Measurements from ENCODE around the gene TTYH3. TPM values are rescaled to one million over a fixed set of nuclear protein-coding genes. Genes with fewer than 3 reads are reported as not detected.

TTYH3 gene
- total and polyA plus RNA-seq, 2 of the 13 experiments (the other 11 are each of a cell fraction or from before 2014, with no cell fraction given): 26.3 to 50.0 TPM

DNA sequence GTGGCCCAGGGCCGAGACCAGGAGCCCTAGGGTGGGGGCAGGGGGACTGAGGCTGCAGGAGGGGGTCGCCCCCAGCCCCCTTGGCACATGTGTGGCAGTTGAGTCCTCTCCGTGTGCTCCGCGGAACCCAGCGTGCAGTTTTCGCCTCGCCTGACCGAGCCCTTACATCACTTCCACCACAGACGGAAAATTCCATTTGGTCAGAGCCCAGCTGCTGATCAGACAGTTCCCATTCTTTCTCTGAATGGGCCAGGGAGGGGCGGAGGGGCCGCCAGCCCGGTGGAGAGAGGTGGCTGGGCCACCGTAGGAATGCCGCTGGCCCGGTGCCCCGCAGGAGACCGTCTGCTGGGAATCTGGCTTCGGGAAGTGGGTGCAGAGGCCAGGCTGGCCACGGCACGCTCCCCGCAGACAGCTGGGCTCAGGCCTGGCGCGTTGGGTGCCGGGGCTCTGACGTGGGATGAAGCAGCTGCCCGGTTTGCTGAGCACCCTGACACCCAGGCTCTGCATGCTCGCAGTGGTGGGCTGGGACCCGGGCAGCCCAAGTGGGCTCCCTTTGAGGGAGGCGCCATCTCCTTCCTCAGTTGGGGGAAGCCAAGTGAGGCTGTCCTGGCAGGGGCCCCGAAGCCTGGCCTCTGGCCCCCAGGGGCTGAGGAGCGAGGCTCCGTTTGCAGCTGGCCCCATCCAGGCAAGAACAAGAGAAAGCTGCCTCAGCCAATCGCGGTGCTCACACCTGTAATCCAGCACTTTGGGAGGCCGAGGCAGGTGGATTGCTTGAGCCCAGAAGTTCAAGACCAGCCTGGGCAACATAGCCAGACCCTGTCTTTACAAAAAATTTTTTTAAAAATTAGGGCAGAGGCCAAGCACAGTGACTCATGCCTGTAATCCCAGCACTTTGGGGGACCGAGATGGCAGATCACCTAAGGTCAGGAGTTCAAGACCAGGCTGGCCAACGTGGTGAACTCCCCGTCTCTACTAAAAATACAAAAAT is 9.9 kb downstream of the TTYH3 start (continued):
- TF ChIP-seq, protein P1, sequence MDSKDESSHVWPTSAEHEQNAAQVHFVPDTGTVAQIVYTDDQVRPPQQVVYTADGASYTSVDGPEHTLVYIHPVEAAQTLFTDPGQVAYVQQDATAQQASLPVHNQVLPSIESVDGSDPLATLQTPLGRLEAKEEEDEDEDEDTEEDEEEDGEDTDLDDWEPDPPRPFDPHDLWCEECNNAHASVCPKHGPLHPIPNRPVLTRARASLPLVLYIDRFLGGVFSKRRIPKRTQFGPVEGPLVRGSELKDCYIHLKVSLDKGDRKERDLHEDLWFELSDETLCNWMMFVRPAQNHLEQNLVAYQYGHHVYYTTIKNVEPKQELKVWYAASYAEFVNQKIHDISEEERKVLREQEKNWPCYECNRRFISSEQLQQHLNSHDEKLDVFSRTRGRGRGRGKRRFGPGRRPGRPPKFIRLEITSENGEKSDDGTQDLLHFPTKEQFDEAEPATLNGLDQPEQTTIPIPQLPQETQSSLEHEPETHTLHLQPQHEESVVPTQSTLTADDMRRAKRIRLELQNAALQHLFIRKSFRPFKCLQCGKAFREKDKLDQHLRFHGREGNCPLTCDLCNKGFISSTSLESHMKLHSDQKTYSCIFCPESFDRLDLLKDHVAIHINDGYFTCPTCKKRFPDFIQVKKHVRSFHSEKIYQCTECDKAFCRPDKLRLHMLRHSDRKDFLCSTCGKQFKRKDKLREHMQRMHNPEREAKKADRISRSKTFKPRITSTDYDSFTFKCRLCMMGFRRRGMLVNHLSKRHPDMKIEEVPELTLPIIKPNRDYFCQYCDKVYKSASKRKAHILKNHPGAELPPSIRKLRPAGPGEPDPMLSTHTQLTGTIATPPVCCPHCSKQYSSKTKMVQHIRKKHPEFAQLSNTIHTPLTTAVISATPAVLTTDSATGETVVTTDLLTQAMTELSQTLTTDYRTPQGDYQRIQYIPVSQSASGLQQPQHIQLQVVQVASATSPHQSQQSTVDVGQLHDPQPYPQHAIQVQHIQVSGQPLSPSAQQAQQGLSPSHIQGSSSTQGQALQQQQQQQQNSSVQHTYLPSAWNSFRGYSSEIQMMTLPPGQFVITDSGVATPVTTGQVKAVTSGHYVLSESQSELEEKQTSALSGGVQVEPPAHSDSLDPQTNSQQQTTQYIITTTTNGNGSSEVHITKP (CRISPR knock-in tag; IDR thresholded peaks at IDR 0.05; ENCODE audit: low read depth): peak; percentile 47; the same call in 1 of the 2 replicates
- TF ChIP-seq TOPORS (CRISPR knock-in tag; IDR thresholded peaks at IDR 0.05): no peak
- TF ChIP-seq ZNF224 (CRISPR knock-in tag; IDR thresholded peaks at IDR 0.05): no peak
- TF ChIP-seq KMT2B (CRISPR knock-in tag; IDR thresholded peaks at IDR 0.05): no peak
- TF ChIP-seq ZNF317 (CRISPR knock-in tag; IDR thresholded peaks at IDR 0.05): 0 out of 2 replicates have a peak, but pooled peaks have one; percentile 51
- TF ChIP-seq, protein P2, sequence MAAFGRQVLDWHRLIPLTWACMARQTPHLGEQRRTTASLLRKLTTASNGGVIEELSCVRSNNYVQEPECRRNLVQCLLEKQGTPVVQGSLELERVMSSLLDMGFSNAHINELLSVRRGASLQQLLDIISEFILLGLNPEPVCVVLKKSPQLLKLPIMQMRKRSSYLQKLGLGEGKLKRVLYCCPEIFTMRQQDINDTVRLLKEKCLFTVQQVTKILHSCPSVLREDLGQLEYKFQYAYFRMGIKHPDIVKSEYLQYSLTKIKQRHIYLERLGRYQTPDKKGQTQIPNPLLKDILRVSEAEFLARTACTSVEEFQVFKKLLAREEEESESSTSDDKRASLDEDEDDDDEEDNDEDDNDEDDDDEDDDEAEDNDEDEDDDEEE (CRISPR knock-in tag; IDR thresholded peaks at IDR 0.05): no peak
- no peak for TF ChIP-seq RFX1 (IDR thresholded peaks at IDR 0.05)
- no peak for TF ChIP-seq TCF12 (IDR thresholded peaks at IDR 0.05)
- TF ChIP-seq TCF12 (CRISPR knock-in tag; IDR thresholded peaks at IDR 0.05): 0 out of 2 replicates have a peak, but pooled peaks have one; percentile 30
- TF ChIP-seq ZSCAN20 (CRISPR knock-in tag; IDR thresholded peaks at IDR 0.05; ENCODE audit: borderline replicate concordance): no peak
- no peak for TF ChIP-seq SP2 (CRISPR knock-in tag; IDR thresholded peaks at IDR 0.05)
- TF ChIP-seq RFX5 (IDR thresholded peaks at IDR 0.05; ENCODE audit: low read depth, low read length): no peak
- no peak for TF ChIP-seq GTF2F1 (IDR thresholded peaks at IDR 0.05; ENCODE audit: low read length)
- 0 out of 2 replicates have a peak, but pooled peaks have one; percentile 45 for TF ChIP-seq YEATS2 (CRISPR knock-in tag; IDR thresholded peaks at IDR 0.05; ENCODE audit: borderline replicate concordance)
- no peak for TF ChIP-seq ZBTB1 (CRISPR knock-in tag; IDR thresholded peaks at IDR 0.05; ENCODE audit: borderline replicate concordance)
- TF ChIP-seq, protein P3, sequence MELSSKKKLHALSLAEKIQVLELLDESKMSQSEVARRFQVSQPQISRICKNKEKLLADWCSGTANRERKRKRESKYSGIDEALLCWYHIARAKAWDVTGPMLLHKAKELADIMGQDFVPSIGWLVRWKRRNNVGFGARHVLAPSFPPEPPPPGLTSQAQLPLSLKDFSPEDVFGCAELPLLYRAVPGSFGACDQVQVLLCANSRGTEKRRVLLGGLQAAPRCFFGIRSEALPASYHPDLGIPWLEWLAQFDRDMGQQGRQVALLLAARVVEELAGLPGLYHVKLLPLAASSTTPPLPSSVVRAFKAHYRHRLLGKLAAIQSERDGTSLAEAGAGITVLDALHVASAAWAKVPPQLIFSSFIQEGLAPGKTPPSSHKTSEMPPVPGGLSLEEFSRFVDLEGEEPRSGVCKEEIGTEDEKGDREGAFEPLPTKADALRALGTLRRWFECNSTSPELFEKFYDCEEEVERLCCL (CRISPR knock-in tag; IDR thresholded peaks at IDR 0.05; ENCODE audit: borderline replicate concordance): no peak
- no peak for TF ChIP-seq ZKSCAN1 (IDR thresholded peaks at IDR 0.05; ENCODE audit: low read length)
- no peak for TF ChIP-seq TSC22D2 (CRISPR knock-in tag; IDR thresholded peaks at IDR 0.05; ENCODE audit: borderline replicate concordance)
- TF ChIP-seq, protein P4, sequence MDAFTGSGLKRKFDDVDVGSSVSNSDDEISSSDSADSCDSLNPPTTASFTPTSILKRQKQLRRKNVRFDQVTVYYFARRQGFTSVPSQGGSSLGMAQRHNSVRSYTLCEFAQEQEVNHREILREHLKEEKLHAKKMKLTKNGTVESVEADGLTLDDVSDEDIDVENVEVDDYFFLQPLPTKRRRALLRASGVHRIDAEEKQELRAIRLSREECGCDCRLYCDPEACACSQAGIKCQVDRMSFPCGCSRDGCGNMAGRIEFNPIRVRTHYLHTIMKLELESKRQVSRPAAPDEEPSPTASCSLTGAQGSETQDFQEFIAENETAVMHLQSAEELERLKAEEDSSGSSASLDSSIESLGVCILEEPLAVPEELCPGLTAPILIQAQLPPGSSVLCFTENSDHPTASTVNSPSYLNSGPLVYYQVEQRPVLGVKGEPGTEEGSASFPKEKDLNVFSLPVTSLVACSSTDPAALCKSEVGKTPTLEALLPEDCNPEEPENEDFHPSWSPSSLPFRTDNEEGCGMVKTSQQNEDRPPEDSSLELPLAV (CRISPR knock-in tag; conservative IDR thresholded peaks at IDR 0.05; ENCODE audit: low read depth): no peak
- no peak for TF ChIP-seq NCOR1 (IDR thresholded peaks at IDR 0.05; ENCODE audit: borderline replicate concordance, low read length)

All from HepG2 (cell line).